PC-9 (cell line): ENCODE data around the gene RETREG1.

Source experiments
- EZH2 ChIP-seq: fragments of 200-600 bp; sonication (generic); IDR thresholded peaks from 2 replicates; pipeline ENCODE4 v1.8.0; 2017; ENCODE audit warnings: antibody characterized with exemption, low read depth
- TF ChIP-seq, protein P1 (sequence below): fragments of 200-600 bp; sonication (generic); conservative IDR thresholded peaks from 2 replicates; pipeline ENCODE4 v1.6.1; 2017; ENCODE audit warnings: mixed run types, antibody characterized with exemption, mild to moderate bottlenecking, moderate library complexity

- TF ChIP-seq, protein P1, sequence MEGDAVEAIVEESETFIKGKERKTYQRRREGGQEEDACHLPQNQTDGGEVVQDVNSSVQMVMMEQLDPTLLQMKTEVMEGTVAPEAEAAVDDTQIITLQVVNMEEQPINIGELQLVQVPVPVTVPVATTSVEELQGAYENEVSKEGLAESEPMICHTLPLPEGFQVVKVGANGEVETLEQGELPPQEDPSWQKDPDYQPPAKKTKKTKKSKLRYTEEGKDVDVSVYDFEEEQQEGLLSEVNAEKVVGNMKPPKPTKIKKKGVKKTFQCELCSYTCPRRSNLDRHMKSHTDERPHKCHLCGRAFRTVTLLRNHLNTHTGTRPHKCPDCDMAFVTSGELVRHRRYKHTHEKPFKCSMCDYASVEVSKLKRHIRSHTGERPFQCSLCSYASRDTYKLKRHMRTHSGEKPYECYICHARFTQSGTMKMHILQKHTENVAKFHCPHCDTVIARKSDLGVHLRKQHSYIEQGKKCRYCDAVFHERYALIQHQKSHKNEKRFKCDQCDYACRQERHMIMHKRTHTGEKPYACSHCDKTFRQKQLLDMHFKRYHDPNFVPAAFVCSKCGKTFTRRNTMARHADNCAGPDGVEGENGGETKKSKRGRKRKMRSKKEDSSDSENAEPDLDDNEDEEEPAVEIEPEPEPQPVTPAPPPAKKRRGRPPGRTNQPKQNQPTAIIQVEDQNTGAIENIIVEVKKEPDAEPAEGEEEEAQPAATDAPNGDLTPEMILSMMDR = peak; percentile 55; the same call in 1 of the 2 replicates
- no peak for TF ChIP-seq EZH2
Observed at GRCh38 chr5:16437977-16438376, 178.8 kb downstream of the RETREG1 start.
